SH-SY5Y (cell line): ENCODE data around the gene WDR20.

Experiments used
- GATA2 ChIP-seq: IDR thresholded peaks from 2 replicates; pipeline ENCODE4 v1.6.1; 2011; ENCODE audit warnings: mild to moderate bottlenecking, low read depth, low read length
- GATA3 ChIP-seq: IDR thresholded peaks from 2 replicates; pipeline ENCODE4 v1.6.1; 2011; ENCODE audit warnings: low read depth, mild to moderate bottlenecking, low read length, moderate library complexity

DNA sequence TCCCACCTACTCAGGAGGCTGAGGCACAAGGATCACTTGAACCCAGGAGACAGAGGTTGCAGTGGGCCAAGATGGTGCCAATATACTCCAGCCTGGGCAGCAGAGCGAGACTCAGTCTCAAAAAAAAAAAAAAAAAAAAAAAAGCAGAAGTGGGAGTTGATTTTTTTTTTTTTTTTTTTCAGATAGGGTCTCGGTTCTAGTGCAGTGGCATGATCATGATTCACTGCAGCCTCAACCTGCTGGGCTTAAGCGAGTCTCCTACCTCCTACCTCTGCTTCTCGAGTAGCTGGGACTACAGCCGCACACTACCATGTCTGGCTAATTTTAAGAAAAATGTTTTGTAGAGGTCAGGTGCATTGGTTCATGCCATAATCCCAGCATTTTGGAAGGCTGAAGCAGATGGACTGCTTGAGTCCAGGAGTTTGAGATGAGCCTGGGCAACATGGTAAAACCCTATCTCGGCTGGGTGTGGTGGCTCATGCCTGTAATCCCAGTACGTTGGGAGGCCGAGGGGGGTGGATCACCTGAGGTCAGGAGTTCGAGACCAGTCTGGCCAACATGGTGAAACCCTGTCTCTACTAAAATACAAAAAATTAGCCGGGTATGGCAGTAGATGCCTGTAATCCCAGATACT lies 36.5 kb upstream of the WDR20 start:
- TF ChIP-seq GATA3: no peak
- TF ChIP-seq GATA2: no peak
